Islet precursor cell (in vitro differentiated cells): ENCODE results near the gene LYZ.
"Not testable (repeated sequence)": the region's sequence is repeated elsewhere in the genome, so short reads cannot be mapped to it uniquely, and the experiment has no call there.

Experiments
- DNase-seq: peaks from one replicate; pipeline ENCODE4 v3.0.0-alpha.2; 2018

The LYZ gene

DNA sequence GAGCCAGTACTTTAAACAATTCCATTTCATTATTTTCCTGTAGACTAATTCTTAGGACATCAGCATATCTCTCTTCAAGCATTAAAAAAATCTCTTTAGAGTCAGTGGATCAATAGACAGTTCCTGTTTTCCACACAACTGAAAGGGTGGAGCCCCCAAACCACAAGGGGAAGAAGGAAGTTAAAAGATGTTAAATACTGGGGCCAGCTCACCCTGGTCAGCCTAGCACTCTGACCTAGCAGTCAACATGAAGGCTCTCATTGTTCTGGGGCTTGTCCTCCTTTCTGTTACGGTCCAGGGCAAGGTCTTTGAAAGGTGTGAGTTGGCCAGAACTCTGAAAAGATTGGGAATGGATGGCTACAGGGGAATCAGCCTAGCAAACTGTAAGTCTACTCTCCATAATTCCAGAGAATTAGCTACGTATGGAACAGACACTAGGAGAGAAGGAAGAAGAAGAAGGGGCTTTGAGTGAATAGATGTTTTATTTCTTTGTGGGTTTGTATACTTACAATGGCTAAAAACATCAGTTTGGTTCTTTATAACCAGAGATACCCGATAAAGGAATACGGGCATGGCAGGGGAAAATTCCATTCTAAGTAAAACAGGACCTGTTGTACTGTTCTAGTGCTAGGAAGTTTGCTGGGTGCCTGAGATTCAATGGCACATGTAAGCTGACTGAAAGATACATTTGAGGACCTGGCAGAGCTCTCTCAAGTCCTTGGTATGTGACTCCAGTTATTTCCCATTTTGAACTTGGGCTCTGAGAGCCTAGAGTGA, at the start of gene LYZ:
LYZ (plus strand) TSS at position 220 of the 777 bp plus-strand sequence; CDS start at position 248, 28 bp downstream.
- DNase-seq: no peak

DNA sequence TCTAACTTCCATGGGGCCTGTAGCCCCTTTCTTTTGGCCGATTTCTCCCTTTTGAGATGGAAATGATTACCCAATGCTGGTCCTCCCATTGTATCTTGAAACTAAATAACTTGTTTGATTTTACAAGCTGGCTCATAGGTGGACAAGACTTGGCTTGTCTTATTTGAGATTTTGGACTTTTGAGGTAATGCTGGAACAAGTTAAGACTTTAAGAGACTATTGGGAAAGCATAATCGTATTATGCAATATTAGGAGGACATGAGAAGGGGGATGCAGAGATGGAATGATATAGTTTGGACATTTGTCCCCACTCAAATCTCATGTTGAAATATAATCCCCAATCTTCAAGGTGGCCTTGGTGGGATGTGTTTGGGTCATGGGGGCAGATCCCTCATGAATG, 49.2 kb upstream of the LYZ start:
- DNase-seq: no peak

DNA sequence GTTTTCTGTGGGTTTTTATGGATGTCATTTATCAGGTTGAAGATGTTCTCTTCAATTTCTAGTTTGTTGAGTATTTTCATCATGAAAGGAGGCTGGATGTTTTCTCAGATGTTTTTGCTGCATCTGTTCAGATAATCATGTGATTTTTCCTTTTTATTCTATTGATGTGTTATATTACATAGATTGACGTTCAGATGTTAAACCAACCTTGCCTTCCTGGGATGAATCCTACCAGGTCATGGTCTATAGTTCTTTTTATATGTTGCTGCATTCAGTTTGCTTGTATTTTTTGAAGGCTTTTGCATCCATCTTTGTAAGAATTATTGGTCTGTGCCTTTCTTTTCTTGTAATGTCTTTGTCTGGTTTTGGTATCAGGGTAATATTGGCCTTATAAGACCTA, 43.9 kb upstream of the LYZ start:
- DNase-seq: no peak

DNA sequence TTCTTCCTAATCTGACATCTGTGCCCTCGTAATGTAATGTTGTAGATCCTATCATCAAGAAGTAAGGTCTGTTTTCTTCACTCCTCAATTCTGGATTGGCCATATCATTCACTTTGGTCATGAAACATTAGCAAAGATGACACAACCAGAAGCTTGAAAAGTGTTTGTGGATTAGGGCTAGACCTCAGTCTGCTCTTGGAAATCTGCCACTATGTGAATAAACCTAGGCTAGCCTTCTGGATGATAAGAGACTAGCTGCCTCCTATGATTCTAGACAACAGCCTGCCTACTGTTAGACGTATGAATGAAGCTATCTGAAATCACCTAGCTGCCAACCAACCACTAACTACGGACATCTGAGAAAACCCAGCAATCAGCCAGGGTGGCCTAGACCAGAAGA, 38.7 kb upstream of the LYZ start:
- no peak for DNase-seq

DNA sequence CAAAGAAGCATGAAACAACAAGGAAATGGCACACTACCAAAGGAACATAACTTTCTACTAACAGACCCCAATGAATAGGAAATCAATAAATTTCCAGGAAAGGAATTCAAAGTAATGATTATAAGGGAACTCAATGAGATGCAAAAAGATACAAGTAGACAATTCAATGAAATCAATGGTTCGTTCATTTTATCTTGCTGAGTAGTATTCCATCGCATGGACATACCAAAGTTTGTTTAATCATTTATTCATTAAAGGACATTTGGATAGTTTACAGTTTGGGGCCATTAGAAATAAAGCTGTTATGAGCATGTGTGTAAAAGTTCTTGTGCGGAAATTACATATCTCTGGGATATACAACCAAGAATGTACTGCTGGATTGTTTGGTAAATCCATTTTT, 35.0 kb upstream of the LYZ start:
- DNase-seq: no peak

DNA sequence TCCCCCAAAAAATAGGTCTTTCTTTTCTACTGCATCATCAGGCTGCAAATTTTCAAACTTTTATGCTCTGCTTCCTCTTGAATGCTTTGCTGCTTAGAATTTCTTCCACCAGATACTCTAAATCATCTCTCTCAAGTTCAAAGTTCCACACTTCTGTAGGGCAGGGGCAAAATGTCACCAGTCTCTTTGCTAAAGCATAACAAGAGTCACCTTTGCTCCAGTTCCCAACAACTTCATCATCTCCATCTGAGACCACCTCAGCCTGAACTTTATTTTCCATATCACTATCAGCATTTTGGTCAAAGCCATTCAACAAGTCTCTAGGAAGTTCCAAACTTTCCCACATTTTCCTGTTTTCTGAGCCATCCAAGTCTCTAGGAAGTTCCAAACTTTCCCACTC, 31.4 kb upstream of the LYZ start:
- DNase-seq: not testable (repeated sequence)

DNA sequence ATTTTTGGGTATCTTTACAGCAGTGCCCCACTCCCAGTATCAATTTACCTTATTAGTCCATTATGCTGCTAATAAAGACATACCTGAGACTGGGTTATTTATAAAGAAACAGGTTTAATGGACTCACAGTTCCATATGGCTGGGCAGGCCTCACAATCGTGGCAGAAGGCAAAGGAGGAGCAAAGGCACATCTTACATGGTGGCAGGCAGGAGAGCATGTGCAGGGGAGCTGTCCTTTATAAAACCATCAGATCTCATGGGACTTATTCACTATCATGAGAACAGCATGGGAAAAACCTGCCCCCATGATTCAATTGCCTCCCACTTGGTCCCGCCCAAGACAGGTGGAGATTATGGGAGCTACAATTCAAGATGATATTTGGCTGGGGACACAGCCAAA, 30.9 kb upstream of the LYZ start:
- DNase-seq: not testable (repeated sequence)

DNA sequence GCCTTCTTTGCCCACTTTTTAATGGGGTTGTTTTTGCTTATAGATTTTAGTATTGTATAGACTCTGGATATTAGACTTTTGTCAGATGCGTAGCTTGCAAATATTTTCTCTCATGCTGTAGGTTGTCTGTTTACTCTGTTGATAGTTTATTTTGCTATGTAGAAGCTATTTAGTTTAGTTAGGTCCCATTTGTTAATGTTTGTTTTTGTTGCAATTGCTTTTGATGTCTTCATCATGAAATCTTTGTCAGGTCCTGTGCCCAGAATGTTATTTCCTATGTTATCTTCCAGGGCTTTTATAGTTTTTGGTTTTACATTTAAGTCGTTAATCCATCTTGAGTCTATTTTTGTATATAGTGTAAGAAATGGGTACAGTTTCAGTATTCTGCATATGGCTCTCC, 30.0 kb upstream of the LYZ start:
- DNase-seq: no peak

DNA sequence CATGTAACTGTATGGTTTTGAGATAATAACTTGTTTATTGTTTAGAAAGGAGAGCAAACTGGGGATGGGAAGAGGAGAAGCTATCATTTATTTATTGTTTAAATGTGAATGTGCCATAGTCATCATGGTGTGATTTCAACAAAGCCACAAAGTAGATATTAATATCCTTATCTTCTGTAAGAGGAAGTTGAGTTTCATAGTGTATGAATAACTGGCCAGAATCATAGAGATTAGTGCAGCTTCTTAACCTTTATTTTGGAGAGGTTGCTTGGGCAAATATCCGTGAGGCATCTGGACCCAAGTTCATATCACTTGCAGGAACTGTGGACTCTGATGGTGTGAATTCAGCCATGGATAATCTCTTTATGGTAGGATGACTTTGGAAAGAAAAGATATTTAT, 26.8 kb upstream of the LYZ start:
- no peak for DNase-seq

DNA sequence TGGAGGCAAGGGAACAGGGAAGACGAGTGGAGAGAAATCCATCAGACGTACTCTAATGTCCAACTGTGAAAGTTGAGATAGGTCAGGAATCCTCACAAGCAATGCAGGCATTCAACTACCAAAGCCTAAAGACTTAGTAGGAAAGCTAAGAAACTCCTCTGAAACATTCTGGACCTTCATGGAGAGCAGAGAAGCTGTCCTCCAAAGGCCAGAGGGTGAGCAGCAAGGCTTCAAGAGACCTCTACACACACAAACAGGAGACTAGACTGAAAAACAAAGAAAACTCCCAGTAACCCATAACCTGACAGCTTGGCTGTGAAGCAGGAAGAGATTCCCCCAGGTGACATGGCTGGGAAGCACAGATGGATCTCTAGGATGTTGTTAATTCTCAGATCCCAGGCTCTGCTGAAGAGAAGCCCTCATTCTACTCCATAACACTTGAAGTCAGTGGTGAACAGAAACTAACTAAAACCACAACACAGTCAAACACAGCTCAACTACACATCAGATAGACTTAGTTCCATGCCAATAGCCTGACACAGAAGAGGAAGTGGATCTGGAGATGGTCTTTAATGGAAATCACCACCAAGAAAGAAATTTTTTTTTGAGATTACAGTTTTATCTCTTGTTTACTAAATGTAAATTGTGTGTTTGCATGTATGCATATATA, 23.2 kb upstream of the LYZ start:
- DNase-seq: no peak

DNA sequence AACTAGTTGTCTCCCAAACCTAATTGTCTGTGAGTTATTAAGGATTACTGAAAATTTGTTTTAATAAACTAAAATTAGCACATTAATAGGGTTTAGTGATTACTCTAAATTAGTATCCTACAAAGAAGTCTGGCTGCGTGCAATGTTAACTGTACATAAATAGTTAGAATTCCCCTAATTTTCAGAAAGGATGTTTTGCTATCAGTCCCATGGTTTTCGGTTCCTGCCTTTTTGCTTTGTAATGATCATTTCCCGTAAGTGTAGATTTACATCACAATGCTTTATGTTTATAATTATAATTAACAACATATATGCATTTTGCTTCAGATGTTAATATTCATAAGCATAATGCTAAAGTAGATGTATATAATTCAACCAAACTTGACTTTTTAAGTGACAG, 19.8 kb upstream of the LYZ start:
- no peak for DNase-seq

DNA sequence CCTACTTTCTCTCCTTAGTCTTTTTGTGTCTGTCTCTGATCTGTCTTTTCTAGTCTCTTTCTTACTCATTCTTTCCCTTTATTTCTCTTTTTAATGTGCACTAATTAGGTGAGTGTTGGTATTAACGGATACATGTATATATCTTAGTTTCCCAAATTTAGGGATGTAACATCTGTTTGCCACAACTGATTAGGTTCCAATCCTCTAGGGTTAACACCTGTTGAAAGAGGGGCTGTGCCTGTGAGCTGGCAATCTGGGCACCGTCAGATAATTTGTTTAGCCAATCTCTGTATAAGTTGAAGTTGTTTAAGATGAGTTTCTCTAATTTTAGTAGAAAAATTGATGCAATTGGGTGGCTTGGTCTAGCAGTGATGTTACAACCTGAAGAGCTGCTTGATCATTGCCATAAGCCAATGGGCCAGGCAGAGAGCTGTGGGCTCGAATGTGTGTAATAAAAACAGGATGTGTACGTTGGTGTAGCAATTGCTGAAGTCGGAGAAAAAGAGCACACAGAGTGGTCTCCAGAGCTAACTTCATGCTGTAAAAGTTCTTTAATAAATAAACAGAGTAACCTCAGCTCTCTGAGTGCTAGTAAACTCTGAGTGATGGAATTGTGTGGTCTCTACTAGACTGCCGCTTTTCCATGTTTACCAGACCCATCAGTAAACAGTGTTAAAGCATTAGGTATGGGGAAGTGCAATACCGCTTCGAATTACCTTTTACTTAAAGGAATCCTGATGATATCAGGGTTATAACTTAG, 18.3 kb upstream of the LYZ start:
- no peak for DNase-seq

DNA sequence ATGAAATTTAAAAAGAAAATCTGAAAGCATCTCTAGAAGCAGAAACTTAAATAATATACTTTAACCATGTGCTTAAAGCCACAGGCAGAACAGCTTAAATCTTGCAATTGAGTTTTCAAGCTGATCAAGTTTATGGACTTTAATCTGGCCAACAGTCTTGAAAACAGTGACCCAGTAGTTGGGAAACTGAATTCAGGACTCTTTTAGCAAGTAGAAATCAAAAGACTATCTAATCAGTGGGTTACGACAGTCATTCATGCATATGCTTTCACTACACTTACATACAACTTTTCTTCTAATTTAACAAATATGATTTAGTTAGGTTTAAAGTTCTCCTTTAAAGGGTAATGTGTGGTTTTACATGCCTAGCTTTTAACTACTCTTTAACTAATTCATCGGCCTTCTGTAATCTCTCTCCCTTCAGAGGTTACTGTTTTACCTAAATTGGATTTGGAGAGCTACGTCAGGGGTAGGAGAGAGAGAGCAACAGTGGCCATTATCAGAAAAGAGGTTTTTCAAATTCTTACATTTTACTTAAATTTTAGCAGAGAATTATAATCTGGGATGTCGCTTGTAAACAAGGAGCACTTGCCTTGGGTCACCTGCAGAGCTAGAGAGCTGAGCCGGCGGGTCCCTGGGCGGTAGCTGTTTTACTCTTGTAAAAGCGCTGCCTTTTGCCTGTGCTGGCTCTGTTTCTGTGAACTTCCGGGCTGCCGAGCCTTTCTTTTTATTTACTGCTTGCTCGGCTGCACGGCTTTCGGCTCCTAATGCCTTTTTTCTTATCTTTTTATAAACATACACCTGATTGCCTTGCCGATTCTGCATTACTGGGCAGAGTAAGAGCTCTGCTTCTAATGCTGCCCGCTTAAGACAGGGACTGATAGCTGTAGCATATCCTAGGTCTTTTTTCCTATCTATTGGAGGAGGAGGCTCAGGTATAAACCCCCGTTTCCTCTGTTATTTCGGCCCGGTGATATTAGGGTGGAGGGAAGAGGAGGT, 17.4 kb upstream of the LYZ start:
- DNase-seq: peak; percentile 79

DNA sequence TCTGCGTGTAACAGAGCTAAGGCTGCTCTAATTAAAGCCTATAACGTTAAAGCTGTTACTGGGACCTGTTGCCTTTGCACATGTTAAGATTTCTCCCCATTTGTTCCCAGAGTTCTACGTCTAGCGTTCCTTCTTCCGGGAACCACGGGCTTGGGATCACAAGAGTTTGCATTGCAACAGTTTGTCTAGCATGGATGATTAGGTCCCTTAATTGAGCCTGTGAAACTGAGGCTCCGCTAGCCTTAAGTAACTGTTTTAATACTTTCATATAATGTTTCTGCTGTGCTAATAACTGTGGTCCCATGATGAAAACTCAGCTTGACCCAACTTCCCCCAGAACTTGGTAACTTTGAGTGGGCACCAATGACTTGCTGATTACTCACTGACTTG, 16.7 kb upstream of the LYZ start:
- DNase-seq: no peak

DNA sequence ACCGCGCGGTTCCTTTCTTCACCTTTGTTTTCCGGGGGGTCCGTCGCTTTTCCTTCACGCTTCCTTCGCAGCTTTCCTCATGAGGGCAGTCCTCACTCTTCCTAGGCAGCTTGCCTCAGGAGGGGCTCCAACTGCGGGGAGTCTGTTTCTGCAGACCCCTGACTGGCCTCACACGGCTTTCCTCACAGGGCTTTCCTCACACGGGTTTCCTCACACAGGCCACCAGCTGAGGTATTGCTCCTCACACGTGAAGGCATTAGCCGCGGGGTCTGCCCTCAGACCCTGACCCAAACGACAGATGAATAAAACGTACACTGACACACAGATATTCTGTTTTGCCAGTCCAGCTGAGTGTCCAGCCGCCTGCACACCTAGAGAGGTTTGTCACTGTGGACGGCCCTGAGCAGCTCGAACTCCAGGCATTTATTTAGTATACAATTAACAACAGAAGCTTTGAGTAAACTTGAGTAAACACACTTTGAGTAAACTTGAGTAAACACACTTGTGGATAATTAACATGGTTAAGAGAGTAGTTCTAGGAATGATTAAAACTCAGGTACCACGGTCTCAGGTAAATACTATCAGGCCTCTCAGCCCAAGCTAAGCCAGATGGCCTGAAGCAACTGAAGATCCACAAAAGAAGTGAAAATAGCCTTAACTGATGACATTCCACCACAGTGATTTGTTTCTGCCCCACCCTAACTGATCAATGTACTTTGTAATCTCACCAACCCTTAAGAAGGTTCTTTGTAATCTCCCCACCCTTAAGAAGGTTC, 16.1 kb upstream of the LYZ start:
- no peak for DNase-seq

DNA sequence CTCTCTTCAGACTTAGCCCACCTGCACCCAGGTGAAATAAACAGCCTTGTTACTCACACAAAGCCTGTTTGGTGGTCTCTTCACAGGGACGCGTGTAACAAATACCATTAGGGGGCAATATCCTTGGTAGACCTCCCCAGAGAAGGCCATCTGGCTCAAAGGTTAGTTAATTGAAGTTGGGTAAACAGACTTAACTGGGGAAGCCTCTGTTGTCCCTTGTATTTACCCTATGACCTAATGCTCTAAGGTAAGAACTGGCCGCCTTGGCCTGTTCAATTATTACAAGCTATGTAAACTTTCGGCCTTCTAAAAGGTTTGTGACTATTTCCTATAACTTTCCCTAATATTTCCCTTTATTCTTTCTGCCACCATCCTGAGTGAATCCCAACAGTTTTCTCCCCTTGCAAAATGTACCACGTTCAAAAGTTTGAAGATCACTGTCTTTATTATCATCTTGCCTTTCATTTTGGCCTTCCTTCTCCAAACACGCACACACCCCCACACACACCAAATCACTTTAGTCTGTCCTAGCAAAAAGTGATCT, 15.3 kb upstream of the LYZ start:
- DNase-seq: no peak

DNA sequence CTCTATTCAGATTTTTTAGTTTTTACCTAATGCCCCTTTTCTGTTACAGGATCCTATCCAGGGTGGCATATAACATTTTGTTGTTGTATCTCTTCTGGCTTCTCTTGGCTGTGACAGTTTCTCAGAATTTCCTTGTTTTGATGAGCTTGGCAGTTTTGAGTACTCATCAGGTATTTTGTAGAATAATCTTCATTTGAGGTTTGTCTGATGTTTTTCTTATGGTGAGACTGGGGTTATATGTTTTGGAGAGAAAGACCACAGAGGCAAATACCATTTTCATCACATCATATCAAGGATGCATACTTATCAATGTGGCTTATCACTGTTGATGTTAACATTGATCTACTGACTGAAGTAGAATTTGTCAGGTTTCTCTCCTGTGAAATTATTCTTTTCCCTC, 14.0 kb upstream of the LYZ start:
- DNase-seq: no peak

DNA sequence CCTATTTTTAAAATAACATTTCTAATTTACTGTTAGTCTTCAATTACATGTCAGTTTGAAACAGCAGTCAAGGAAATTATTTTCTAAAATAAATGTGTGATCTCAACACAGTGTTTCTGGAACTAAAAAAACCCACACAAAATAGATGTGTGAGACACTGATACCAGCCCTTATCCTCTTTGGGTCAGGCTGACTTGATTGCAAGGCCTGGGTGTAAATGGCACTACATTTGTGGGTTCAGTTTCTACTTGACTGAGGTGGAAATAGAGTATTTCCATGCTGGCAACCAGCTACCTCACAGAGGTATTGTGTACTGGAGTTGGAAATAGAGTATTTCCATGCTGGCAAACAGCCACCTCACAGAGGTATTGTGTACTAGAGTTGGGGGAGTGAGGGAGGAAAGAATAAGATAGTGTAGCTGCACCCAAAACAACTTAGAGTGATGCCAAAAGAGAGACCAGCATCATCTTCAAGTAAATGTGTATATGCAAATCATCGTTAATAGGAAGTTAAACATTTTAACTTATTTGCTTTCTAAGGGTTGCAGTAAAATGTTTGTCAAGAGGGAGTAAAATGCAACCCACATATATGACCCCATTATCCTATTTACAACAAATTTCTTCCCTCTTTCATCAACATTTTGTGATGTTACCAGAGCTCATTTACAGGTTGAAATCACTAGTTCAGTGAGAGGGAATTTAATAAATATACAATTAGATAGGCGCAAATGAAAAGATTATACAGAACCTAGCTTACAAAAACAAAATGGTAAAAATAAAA, 10.7 kb upstream of the LYZ start:
- no peak for DNase-seq

DNA sequence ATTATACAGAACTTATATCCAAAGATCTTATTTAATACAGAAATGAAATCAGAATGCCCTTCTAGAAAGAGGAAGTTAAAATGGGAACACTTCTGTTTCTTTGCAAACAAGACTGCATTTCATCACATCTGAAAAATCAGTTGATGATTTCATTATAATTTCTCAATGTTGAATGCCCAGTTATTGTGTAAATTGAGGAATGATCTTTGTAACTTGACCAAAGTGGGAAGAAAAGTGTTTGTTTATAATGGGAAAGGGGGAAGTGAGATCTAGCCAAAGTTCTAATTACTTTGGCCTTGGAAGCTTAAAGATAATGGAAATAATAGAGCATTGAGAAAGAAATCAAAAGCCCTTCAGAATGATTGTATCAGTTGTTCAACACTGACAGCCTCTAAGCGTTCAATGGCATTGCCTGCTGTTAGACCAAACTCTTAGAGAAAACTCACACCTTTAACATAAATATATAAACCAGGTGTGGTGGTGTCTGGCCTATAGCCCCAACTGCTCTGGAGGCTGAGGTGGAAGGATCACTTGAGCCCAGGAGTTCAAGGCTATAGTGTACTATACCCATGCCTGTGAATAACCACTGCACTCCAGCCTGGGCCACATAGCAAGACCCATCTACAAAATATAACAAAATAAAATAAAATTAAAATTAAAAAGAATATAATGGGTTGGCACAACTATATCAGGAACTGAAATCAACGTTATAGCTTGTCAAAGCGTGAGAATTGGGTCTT, 9.9 kb upstream of the LYZ start:
- DNase-seq: no peak

DNA sequence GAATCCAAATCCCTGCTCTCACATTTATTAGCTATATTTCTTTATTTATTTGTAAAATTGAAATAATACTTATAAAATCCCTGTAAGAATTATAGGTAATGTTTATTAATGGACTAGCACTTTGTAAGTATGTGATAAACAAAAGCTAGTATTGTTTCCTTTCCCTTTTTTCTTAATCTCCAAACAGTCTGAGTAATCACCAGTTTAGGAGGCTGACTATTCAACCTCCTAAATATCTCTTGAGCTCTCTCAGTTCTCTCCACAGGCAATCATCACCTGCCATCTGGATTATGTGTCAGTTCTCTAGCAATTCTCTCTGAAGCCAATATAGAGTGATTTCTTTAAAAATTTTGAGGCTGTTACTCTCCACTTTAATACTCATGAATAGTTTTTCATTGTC, 9.2 kb upstream of the LYZ start:
- DNase-seq: no peak
